Fibroblast of villous mesenchyme (primary cell): Measurements from ENCODE around the gene HLCS. TPM values are rescaled to one million over a fixed set of nuclear protein-coding genes. Genes with fewer than 3 reads are reported as not detected.
"Not testable (repeated sequence)": the region's sequence is repeated elsewhere in the genome, so short reads cannot be mapped to it uniquely, and the experiment has no call there.

Experiments used
- DNase-seq: peaks from one replicate; pipeline ENCODE4 v3.0.0-alpha.2; 2010; ENCODE audit warnings: low read depth
- H3K4me3 ChIP-seq: 2 replicates; pipeline ENCODE4 v1.5.1; 2011; ENCODE audit warnings: low read depth, mild to moderate bottlenecking, low read length
- total RNA-seq: library from RNA; depleted of rRNA; stranded (reverse); fragments of >200 nt; gene quantifications from 2 replicates; pipeline ENCODE4 v1.2.3, GENCODE V29; 2012
- TF ChIP-seq, protein P1 (sequence below): IDR thresholded peaks from 2 replicates; pipeline ENCODE4 v1.5.1; 2012; ENCODE audit warnings: low read depth, mild to moderate bottlenecking, low read length; ENCODE audit not compliant: insufficient read depth

The HLCS gene
- total RNA-seq, 1 donor = 44.0 TPM

DNA sequence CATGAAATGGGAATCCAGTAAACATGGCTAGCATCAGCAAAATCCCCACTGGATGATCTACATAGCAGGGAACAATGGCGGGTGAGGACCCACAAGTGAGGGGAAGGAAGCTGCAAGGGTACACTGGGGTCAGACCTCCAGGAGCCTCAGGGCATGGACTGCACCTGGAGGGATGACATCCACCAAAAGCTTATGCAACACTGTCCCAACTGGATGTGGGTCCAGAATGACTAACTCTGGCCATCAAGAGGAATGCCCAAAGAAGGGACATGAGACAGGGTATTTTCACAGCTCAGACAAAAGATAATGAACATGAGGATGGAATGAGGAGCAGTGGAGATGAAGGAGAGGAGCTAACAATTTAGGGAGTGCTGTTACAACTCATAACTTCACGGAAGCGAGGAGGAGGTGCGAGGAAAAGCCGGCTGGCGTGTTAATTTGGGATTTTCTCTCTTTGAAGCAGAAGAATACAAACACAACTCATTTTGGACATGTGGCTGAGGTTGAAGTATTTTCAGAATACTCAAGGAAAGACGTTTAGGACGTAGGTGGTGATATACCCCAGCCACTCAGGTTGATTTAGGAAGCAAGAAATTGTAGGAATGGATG lies 5.7 kb downstream of the HLCS start:
- TF ChIP-seq, protein P1, sequence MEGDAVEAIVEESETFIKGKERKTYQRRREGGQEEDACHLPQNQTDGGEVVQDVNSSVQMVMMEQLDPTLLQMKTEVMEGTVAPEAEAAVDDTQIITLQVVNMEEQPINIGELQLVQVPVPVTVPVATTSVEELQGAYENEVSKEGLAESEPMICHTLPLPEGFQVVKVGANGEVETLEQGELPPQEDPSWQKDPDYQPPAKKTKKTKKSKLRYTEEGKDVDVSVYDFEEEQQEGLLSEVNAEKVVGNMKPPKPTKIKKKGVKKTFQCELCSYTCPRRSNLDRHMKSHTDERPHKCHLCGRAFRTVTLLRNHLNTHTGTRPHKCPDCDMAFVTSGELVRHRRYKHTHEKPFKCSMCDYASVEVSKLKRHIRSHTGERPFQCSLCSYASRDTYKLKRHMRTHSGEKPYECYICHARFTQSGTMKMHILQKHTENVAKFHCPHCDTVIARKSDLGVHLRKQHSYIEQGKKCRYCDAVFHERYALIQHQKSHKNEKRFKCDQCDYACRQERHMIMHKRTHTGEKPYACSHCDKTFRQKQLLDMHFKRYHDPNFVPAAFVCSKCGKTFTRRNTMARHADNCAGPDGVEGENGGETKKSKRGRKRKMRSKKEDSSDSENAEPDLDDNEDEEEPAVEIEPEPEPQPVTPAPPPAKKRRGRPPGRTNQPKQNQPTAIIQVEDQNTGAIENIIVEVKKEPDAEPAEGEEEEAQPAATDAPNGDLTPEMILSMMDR = no peak
- no peak for DNase-seq
- H3K4me3 ChIP-seq = no peak overlapping the region

DNA sequence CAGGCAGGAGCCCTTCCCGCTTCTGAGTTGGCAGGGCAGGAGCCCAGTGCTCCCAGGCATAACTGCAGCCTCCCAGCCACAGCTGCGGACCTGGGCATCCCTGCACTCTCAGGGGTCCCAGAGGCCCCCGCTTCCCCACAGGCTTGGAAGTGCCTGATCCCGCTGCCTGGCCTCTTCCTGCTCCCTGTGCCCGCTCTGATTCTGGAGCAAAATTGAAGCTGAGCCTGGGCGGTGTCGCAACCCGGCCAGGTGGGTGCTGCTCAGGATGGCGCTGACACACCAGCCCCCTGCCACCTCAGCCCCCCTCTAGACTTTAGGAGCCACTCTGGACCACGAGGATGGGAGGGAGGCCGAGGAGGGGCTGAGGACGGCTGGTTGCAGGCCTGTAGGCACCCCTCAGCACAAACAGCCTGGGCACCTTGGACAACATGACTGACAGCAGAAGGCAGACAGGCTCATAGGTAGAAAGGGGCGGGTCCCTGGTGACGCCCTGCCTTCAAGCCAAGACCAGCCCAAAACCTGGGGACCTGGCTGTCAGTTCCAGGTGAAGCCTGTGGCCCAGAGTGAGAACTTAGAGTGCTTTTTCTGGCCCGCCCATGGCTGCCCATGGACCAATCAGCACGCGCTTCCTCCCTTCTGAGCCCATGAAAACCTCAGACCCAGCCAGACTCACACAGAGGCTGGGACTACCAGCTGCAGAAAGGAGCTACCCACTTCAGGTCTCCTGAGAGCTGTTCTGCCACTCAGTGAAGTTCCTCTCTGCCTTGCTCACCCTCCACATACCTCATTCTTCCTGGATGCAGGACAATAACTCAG lies 7.2 kb downstream of the HLCS start:
- H3K4me3 ChIP-seq = no peak overlapping the region
- no peak for DNase-seq
- TF ChIP-seq, protein P1 = no peak

DNA sequence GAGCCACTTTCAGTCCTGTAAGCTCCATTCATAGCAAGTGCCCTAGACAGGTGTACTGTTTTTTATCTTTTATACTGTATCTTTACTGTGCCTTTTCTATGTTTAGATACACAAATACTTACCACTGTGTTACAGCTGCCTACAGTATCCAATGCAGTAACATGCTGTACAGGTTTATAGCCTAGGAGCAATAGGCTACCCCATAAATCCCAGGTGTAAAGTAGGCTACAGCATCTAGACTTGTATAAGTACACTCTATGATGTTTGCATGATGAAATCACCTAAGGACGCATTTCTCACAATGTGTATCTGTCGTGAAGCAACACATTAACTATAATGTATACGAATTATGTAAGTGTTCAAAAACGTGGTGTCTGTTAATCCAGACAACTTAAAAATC lies 10.7 kb downstream of the HLCS start:
- DNase-seq = no peak
- TF ChIP-seq, protein P1 = no peak
- no peak overlapping the region for H3K4me3 ChIP-seq

DNA sequence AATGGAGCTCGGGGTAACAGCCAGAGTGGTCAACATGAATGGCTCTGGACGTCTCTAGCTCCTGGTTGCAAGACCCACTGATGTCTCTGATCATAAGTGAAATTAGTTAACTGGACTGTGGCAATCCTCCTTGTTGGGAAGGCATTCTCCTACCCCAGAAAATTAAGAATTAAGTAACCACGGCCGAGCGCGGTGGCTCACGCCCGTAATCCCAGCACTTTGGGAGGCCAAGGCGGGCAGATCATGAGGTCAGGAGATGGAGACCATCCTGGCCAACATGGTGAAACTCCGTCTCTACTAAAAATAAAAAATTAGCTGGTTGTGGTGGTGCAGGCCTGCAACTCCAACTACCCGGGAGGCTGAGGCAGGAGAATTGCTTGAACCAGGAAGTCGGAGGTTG lies 14.1 kb downstream of the HLCS start:
- not testable (repeated sequence) for DNase-seq, H3K4me3 ChIP-seq

DNA sequence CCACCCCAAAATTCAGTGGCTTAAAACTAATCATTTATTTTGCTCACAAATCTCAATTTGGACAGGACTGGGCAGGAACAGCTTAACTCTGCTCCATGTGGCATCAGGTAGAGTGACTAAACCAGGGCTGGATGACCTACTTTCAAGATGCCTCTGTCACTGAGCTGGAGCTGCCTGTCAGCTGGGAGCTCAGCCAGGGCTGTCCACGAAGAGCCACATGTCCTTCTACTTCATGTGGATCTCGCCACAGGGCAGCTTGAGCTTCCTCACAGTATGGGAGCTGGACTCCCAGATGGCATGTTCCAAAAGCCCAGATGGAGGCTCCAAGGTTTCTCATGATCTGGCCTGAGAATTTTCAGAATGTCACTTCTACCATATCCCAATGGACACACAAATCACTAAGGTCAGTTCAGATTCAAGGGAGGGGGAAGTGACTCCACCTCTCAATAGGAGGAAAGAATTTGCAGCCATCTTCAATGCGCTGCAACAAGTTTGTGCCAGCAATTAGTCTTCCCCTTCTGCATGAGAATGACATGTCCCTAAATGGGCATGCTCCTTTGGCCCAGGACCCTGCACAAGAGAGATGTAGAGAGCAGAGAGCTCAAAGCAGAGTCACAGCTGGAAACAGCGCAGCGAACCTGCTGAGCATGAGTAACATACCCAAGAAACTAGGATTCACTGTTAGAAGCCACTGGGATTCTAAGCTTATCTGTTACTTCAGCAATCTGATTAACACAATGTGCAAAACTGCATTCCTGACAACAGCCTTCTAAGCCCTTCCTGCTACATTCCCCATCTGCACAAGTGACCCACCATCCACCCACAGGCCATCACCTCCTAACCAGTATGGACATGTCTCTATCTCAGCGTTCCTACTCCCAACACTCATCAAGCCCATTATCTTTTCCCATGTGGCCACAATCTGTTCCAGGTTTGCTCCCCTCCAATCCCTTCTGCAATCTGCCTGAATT lies 17.0 kb downstream of the HLCS start:
- H3K4me3 ChIP-seq = no peak overlapping the region
- DNase-seq = no peak
- TF ChIP-seq, protein P1 = no peak

DNA sequence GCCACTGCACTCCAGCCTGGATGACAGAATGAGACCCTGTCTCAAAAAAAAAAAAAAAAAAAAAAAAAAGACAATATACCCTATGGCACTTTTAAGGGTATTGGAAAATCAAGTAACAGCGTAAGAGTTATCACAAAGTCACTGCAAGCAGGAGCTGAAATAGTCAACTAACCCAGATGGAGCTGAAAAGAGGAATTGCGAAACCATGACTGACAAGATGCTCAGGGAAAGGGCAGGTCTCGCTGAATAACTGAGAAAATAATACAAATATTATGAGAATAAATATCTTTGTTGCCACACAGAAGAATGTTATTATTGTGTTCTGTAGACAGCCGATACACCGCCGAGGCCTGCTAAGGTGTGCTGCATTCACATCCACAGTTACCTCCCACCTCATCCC lies 17.8 kb downstream of the HLCS start:
- peak; percentile 67 for DNase-seq
- no peak overlapping the region for H3K4me3 ChIP-seq
- TF ChIP-seq, protein P1 = no peak

DNA sequence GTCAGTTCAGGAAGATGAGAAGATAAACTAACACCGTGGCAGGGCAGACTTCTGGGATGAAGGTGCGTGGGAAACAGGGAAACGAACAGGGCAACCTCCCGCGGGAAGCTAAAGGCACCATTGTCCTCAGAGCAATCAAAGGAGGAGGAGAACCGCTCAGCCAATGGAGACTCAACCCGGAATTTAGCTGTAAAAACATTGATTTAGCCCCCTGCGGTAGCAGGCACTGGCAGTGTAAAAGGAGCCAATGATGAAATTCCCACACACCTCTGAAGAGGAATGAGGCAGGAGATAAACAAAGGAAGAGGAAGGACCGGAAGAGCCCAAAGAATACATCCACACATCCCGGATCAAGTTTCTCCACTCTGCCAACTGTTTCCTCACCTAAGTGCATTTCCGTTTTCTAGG lies 19.5 kb downstream of the HLCS start:
- no peak for DNase-seq
- H3K4me3 ChIP-seq = no peak overlapping the region
- TF ChIP-seq, protein P1 = no peak
